GM19099 (cell line): ENCODE results near the gene THSD7B.

ENCODE experiments used
- POLR2A ChIP-seq: IDR thresholded peaks from 3 replicates; pipeline ENCODE4 v1.6.1; 2011; ENCODE audit warnings: low read depth; ENCODE audit not compliant: insufficient read length; ENCODE audit errors: extremely low read depth

Gene THSD7B

GRCh38 chr2:137255990-137256389 is 490.6 kb downstream of the THSD7B start:
- TF ChIP-seq POLR2A: no peak

- no peak for TF ChIP-seq POLR2A
Observed at GRCh38 chr2:137261881-137262585, 496.7 kb downstream of the THSD7B start.

- TF ChIP-seq POLR2A: no peak
Observed at GRCh38 chr2:137262594-137262993, 497.2 kb downstream of the THSD7B start.

- no peak for TF ChIP-seq POLR2A
Observed at GRCh38 chr2:137287913-137288639, 522.7 kb downstream of the THSD7B start.

GRCh38 chr2:137291836-137292570 is 526.7 kb downstream of the THSD7B start:
- no peak for TF ChIP-seq POLR2A

- no peak for TF ChIP-seq POLR2A
Observed at GRCh38 chr2:137298377-137298776, 533.0 kb downstream of the THSD7B start.

- TF ChIP-seq POLR2A: no peak
Observed at GRCh38 chr2:137300987-137301386, 535.6 kb downstream of the THSD7B start.

- TF ChIP-seq POLR2A: no peak
Observed at GRCh38 chr2:137302957-137303356, 537.6 kb downstream of the THSD7B start.

- no peak for TF ChIP-seq POLR2A
Observed at GRCh38 chr2:137316075-137316474, 550.7 kb downstream of the THSD7B start.

- TF ChIP-seq POLR2A: no peak
Observed at GRCh38 chr2:137321566-137321965, 556.2 kb downstream of the THSD7B start.

- TF ChIP-seq POLR2A: no peak
Observed at GRCh38 chr2:137333386-137334165, 568.2 kb downstream of the THSD7B start.

- no peak for TF ChIP-seq POLR2A
Observed at GRCh38 chr2:137336067-137336466, 570.7 kb downstream of the THSD7B start.

GRCh38 chr2:137339051-137339450 is 573.7 kb downstream of the THSD7B start:
- no peak for TF ChIP-seq POLR2A

GRCh38 chr2:137345994-137346393 is 580.6 kb downstream of the THSD7B start:
- TF ChIP-seq POLR2A: no peak

- no peak for TF ChIP-seq POLR2A
Observed at GRCh38 chr2:137348301-137348700, 583.0 kb downstream of the THSD7B start.
